ENCODE measurements around the gene RAD52. TPM values are rescaled to one million over a fixed set of nuclear protein-coding genes. Genes with fewer than 3 reads are reported as not detected.
A peak's percentile ranks its signal among the peaks of the same experiment; 100 is the strongest.

Gene RAD52
- 10.1 and 15.9 TPM in 2 replicates for total RNA-seq

- Histone ChIP-seq H2AFZ (ENCODE audit: low read length) (peak within 1 kb of the TSS; percentile 94), H3K9me3 (ENCODE audit: low read depth, low read length) (no peaks in the 10 kb centered on the region), H4K20me1 (ENCODE audit: insufficient read depth, low read length) (no peaks in the 10 kb centered on the region), H3K79me2 (ENCODE audit: insufficient read depth, low read length) (peaks cover 43% of the 10 kb centered on the region), H3K4me3 (ENCODE audit: insufficient read depth, low read length) (peak within 1 kb of the TSS; percentile 82), H3K27ac (ENCODE audit: low read depth, low read length) (peak within 1 kb of the TSS; percentile 91), H3K36me3 (ENCODE audit: insufficient read depth, low read length) (no peaks in the 10 kb centered on the region), H3K4me2 (ENCODE audit: insufficient read depth, low read length) (peak within 1 kb of the TSS; percentile 93), H3K4me1 (ENCODE audit: insufficient read depth, low read length) (peaks cover 35% of the 10 kb centered on the region), H3K27me3 (ENCODE audit: insufficient read depth, low read length) (no peaks in the 10 kb centered on the region)
- TF ChIP-seq CTCF (IDR thresholded peaks at IDR 0.05; ENCODE audit: extremely low read depth, low read depth, low read length) = peak; percentile 84
- peak; percentile 97 for DNase-seq (ENCODE audit: insufficient read length, low spot score, missing footprints)
Observed at GRCh38 chr12:949453-950191, at the start of gene RAD52. RAD52 (minus strand) TSS chr12:949694; CDS start chr12:933058, 16,636 bp downstream.

GRCh38 chr12:998020-998874, 48.8 kb upstream of the RAD52 start:
- Histone ChIP-seq H2AFZ (ENCODE audit: low read length) (no peak overlapping the region), H3K79me2 (ENCODE audit: insufficient read depth, low read length) (peaks cover 90% of the 10 kb centered on the region), H3K36me3 (ENCODE audit: insufficient read depth, low read length) (no peaks in the 10 kb centered on the region), H3K27me3 (ENCODE audit: insufficient read depth, low read length) (no peaks in the 10 kb centered on the region), H4K20me1 (ENCODE audit: insufficient read depth, low read length) (peaks cover 29% of the 10 kb centered on the region), H3K4me3 (ENCODE audit: insufficient read depth, low read length) (no peak overlapping the region), H3K4me1 (ENCODE audit: insufficient read depth, low read length) (peaks cover 11% of the 10 kb centered on the region), H3K27ac (ENCODE audit: low read depth, low read length) (no peak overlapping the region), H3K4me2 (ENCODE audit: insufficient read depth, low read length) (no peak overlapping the region), H3K9me3 (ENCODE audit: low read depth, low read length) (no peaks in the 10 kb centered on the region)
- no peak for DNase-seq (ENCODE audit: insufficient read length, low spot score, missing footprints)
- TF ChIP-seq CTCF (IDR thresholded peaks at IDR 0.05; ENCODE audit: extremely low read depth, low read depth, low read length) = no peak

GRCh38 chr12:997505-997904, 48.0 kb upstream of the RAD52 start:
- Histone ChIP-seq H2AFZ (ENCODE audit: low read length) (no peak overlapping the region), H3K36me3 (ENCODE audit: insufficient read depth, low read length) (no peaks in the 10 kb centered on the region), H3K4me2 (ENCODE audit: insufficient read depth, low read length) (no peak overlapping the region), H3K27me3 (ENCODE audit: insufficient read depth, low read length) (no peaks in the 10 kb centered on the region), H3K79me2 (ENCODE audit: insufficient read depth, low read length) (peaks cover 90% of the 10 kb centered on the region), H3K4me1 (ENCODE audit: insufficient read depth, low read length) (peaks cover 16% of the 10 kb centered on the region), H4K20me1 (ENCODE audit: insufficient read depth, low read length) (peaks cover 35% of the 10 kb centered on the region), H3K4me3 (ENCODE audit: insufficient read depth, low read length) (no peak overlapping the region), H3K27ac (ENCODE audit: low read depth, low read length) (no peak overlapping the region), H3K9me3 (ENCODE audit: low read depth, low read length) (no peaks in the 10 kb centered on the region)
- DNase-seq (ENCODE audit: insufficient read length, low spot score, missing footprints) = no peak
- TF ChIP-seq CTCF (IDR thresholded peaks at IDR 0.05; ENCODE audit: extremely low read depth, low read depth, low read length) = no peak

- H3K36me3 ChIP-seq (ENCODE audit: insufficient read depth, low read length) = no peaks in the 10 kb centered on the region
- TF ChIP-seq CTCF (IDR thresholded peaks at IDR 0.05; ENCODE audit: extremely low read depth, low read depth, low read length) = no peak
- peaks cover 91% of the 10 kb centered on the region for H3K79me2 ChIP-seq (ENCODE audit: insufficient read depth, low read length)
- H3K4me2 ChIP-seq (ENCODE audit: insufficient read depth, low read length) = no peak overlapping the region
- no peaks in the 10 kb centered on the region for H3K27me3 ChIP-seq (ENCODE audit: insufficient read depth, low read length)
- H2AFZ ChIP-seq (ENCODE audit: low read length) = no peak overlapping the region
- H4K20me1 ChIP-seq (ENCODE audit: insufficient read depth, low read length) = peaks cover 35% of the 10 kb centered on the region
- no peak overlapping the region for H3K27ac ChIP-seq (ENCODE audit: low read depth, low read length)
- H3K9me3 ChIP-seq (ENCODE audit: low read depth, low read length) = no peaks in the 10 kb centered on the region
- H3K4me1 ChIP-seq (ENCODE audit: insufficient read depth, low read length) = peaks cover 21% of the 10 kb centered on the region
- no peak overlapping the region for H3K4me3 ChIP-seq (ENCODE audit: insufficient read depth, low read length)
- DNase-seq (ENCODE audit: insufficient read length, low spot score, missing footprints) = no peak
Observed at GRCh38 chr12:996881-997280, 47.4 kb upstream of the RAD52 start.
